Activated CD4-positive, alpha-beta T cell treated with anti-CD3 and anti-CD28 coated beads for 36 hours (primary cell): ENCODE data around the gene VPS8. TPM values are rescaled to one million over a fixed set of nuclear protein-coding genes. Genes with fewer than 3 reads are reported as not detected.

Experiments
- ATAC-seq: fragments of 200-7000 bp; cut with Tn5 transposase; one replicate; pipeline ENCODE4 v1.10.0; 2021; ENCODE audit warnings: mild to moderate bottlenecking, moderate library complexity
- CTCF ChIA-PET: fragments of 350-600 bp; sonication (Branson Sonifier 250); formaldehyde crosslinking; loops from one replicate; lab custom pipeline; 2021; ENCODE audit warnings: antibody characterized with exemption; lab: Charles Lee
- POLR2A ChIA-PET: fragments of 350-600 bp; sonication (Branson Sonifier 250); formaldehyde crosslinking; loops from one replicate; lab custom pipeline; 2021; ENCODE audit warnings: antibody characterized with exemption, inconsistent platforms; lab: Charles Lee
- DNase-seq: peaks from one replicate; pipeline ENCODE4 v3.0.0-alpha.2; 2020
- H3K27ac Mint-ChIP-seq: one replicate; pipeline ENCODE4 v1.8.0; 2021; ENCODE audit warnings: mixed read lengths
- H3K27me3 Mint-ChIP-seq: one replicate; pipeline ENCODE4 v1.8.0; 2021; ENCODE audit warnings: mixed read lengths
- H3K36me3 Mint-ChIP-seq: one replicate; pipeline ENCODE4 v1.8.0; 2021; ENCODE audit warnings: low read depth, mixed read lengths
- H3K4me1 Mint-ChIP-seq: one replicate; pipeline ENCODE4 v1.8.0; 2021; ENCODE audit warnings: mixed read lengths
- H3K4me3 Mint-ChIP-seq: one replicate; pipeline ENCODE4 v1.8.0; 2021; ENCODE audit warnings: mild to moderate bottlenecking, moderate library complexity, mixed read lengths
- H3K9me3 Mint-ChIP-seq: one replicate; pipeline ENCODE4 v1.8.0; 2021; ENCODE audit warnings: low read depth, mixed read lengths
- intact Hi-C, 2 experiments: fragments of 100-400 bp; cut with DNase I in 1 of 2; cut with micrococcal nuclease in 1 of 2; formaldehyde crosslinking; loops; one replicate each; pipeline versions ENCODE4 v1.14.2 to v1.15.1; 2022 to 2024; cut with DNase I, micrococcal nuclease
- total RNA-seq, 2 experiments: library from RNA; stranded (reverse); gene quantifications; one replicate each; pipeline ENCODE4 v1.2.3, GENCODE V29; 2021

VPS8 gene
- total RNA-seq, 2 experiments from 2014 or later: 24.7 to 33.9 TPM

- H3K27me3 Mint-ChIP-seq: no peaks in the 10 kb centered on the region
- DNase-seq (no peak), ATAC-seq (no peak)
- peaks cover 40% of the 10 kb centered on the region for H3K9me3 Mint-ChIP-seq
- no peaks in the 10 kb centered on the region for H3K36me3 Mint-ChIP-seq
- intact Hi-C loops: no loop called here
- H3K27ac Mint-ChIP-seq: no peak overlapping the region
- no peak overlapping the region for H3K4me3 Mint-ChIP-seq
- H3K4me1 Mint-ChIP-seq: no peaks in the 10 kb centered on the region
- POLR2A ChIA-PET: interaction anchor here (0.7 kb wide), 1 partner anchor 22 kb away, joined by 3 read pairs; no protein-coding TSS in a partner anchor
- CTCF ChIA-PET: no interaction called here
These were observed 248.7 kb downstream of the VPS8 start for GRCh38 chr3:185060655-185061054.

GRCh38 chr3:185062191-185062590 is 250.2 kb downstream of the VPS8 start:
- H3K27me3 Mint-ChIP-seq: no peaks in the 10 kb centered on the region
- no peaks in the 10 kb centered on the region for H3K36me3 Mint-ChIP-seq
- H3K4me3 Mint-ChIP-seq: no peak overlapping the region
- ChIA-PET CTCF (interaction anchor here (1.0 kb wide), 1 partner anchor 10 kb away, joined by 4 read pairs; no protein-coding TSS in a partner anchor), POLR2A (interaction anchor here (0.7 kb wide), 1 partner anchor 735 kb away, joined by 7 read pairs; no protein-coding TSS in a partner anchor)
- DNase-seq (no peak), ATAC-seq (no peak)
- H3K4me1 Mint-ChIP-seq: no peaks in the 10 kb centered on the region
- intact Hi-C loops: no loop called here
- no peak overlapping the region for H3K27ac Mint-ChIP-seq
- peaks cover 32% of the 10 kb centered on the region for H3K9me3 Mint-ChIP-seq

- no peak for ATAC-seq
- intact Hi-C loops: no loop called here
- ChIA-PET CTCF (interaction anchor here (0.7 kb wide), 1 partner anchor 686 kb away, joined by 3 read pairs; no protein-coding TSS in a partner anchor), POLR2A (no interaction called here)
- no peak for DNase-seq
- Mint-ChIP-seq H3K27me3 (no peaks in the 10 kb centered on the region), H3K4me3 (no peak overlapping the region), H3K4me1 (no peaks in the 10 kb centered on the region), H3K36me3 (no peaks in the 10 kb centered on the region), H3K27ac (no peak overlapping the region), H3K9me3 (peaks cover 26% of the 10 kb centered on the region)
These were observed 251.5 kb downstream of the VPS8 start for GRCh38 chr3:185063431-185063830.

DNA sequence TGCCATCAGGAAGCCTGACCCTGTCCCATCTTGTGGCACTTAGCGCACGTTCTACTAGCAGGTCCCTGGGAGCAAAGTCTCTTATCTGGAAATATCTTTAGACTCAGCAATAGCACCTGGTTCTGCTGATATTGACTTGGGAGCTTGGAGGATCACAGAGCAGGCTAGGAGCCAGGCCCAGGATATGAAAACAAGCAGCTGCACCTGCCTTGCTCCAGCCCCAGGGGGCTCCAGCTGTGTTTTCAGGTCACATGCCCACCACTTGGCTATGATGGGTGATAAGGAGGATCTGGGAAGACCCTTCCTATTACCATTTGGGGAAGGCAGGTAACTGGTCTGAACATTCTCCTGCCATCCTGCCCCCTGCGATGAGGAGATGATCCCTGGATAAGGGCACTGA is 253.1 kb downstream of the VPS8 start:
- ChIA-PET POLR2A (no interaction called here), CTCF (interaction anchor here (0.9 to 1.6 kb wide), 2 partner anchors 63 to 243 kb away, joined by 3 to 4 read pairs; no protein-coding TSS in a partner anchor)
- intact Hi-C loops: no loop called here

DNA sequence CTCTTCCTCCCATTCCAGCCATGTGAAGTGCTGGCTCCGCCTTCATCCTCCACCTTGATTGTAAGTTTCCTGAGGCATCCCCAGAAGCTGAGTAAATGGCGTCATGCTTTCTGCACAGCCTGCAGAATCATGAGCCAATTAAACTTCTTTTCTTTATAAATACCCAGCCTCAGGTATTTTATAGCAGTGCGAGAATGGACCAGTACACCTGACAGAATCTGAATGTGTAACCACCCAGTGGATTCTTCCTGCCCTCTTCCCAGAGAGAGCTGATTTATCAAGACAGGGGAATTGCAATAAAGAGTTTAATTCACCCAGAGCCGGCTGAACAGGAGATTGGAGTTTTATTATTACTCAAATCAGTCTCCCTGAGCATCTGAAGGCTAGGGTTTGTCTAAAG is 254.3 kb downstream of the VPS8 start:
- no peak overlapping the region for H3K27ac Mint-ChIP-seq
- no peak overlapping the region for H3K4me3 Mint-ChIP-seq
- ChIA-PET CTCF (interaction anchor here (1.6 kb wide), 1 partner anchor 242 kb away, joined by 4 read pairs; no protein-coding TSS in a partner anchor), POLR2A (interaction anchor here (0.7 kb wide), 1 partner anchor 9 kb away, joined by 8 read pairs; no protein-coding TSS in a partner anchor)
- no peaks in the 10 kb centered on the region for H3K4me1 Mint-ChIP-seq
- ATAC-seq (no peak), DNase-seq (no peak)
- intact Hi-C loops: no loop called here
- H3K36me3 Mint-ChIP-seq: no peaks in the 10 kb centered on the region
- peaks cover 8% of the 10 kb centered on the region for H3K9me3 Mint-ChIP-seq
- H3K27me3 Mint-ChIP-seq: no peaks in the 10 kb centered on the region

More for the DNA sequence above, 253.1 kb downstream of the VPS8 start:
- no peak overlapping the region for H3K27ac Mint-ChIP-seq
- H3K27me3 Mint-ChIP-seq: no peaks in the 10 kb centered on the region
- ATAC-seq: no peak
- no peak for DNase-seq
- no peaks in the 10 kb centered on the region for H3K4me1 Mint-ChIP-seq
- peaks cover 15% of the 10 kb centered on the region for H3K9me3 Mint-ChIP-seq
- H3K4me3 Mint-ChIP-seq: no peak overlapping the region
- H3K36me3 Mint-ChIP-seq: no peaks in the 10 kb centered on the region

- Mint-ChIP-seq H3K4me3 (no peak overlapping the region), H3K27me3 (no peaks in the 10 kb centered on the region), H3K36me3 (no peaks in the 10 kb centered on the region), H3K4me1 (no peaks in the 10 kb centered on the region), H3K9me3 (peaks cover 2% of the 10 kb centered on the region), H3K27ac (no peak overlapping the region)
- ATAC-seq: no peak
- POLR2A ChIA-PET: no interaction called here
- CTCF ChIA-PET: no interaction called here
- intact Hi-C loops: no loop called here
- DNase-seq: no peak
These were observed 255.2 kb downstream of the VPS8 start for GRCh38 chr3:185067173-185067572.

- ATAC-seq (no peak), DNase-seq (peak; percentile 7)
- H3K4me1 Mint-ChIP-seq: no peaks in the 10 kb centered on the region
- no peaks in the 10 kb centered on the region for H3K36me3 Mint-ChIP-seq
- H3K4me3 Mint-ChIP-seq: no peak overlapping the region
- no peak overlapping the region for H3K27ac Mint-ChIP-seq
- H3K27me3 Mint-ChIP-seq: no peaks in the 10 kb centered on the region
- POLR2A ChIA-PET: interaction anchor here (0.6 kb wide), 1 partner anchor 110 kb away, joined by 5 read pairs; no protein-coding TSS in a partner anchor
- no peaks in the 10 kb centered on the region for H3K9me3 Mint-ChIP-seq
- CTCF ChIA-PET: interaction anchor here (1.4 kb wide), 1 partner anchor 239 kb away, joined by 3 read pairs; no protein-coding TSS in a partner anchor
- intact Hi-C loops: no loop called here
These were observed 257.4 kb downstream of the VPS8 start for GRCh38 chr3:185069037-185070030.

DNA sequence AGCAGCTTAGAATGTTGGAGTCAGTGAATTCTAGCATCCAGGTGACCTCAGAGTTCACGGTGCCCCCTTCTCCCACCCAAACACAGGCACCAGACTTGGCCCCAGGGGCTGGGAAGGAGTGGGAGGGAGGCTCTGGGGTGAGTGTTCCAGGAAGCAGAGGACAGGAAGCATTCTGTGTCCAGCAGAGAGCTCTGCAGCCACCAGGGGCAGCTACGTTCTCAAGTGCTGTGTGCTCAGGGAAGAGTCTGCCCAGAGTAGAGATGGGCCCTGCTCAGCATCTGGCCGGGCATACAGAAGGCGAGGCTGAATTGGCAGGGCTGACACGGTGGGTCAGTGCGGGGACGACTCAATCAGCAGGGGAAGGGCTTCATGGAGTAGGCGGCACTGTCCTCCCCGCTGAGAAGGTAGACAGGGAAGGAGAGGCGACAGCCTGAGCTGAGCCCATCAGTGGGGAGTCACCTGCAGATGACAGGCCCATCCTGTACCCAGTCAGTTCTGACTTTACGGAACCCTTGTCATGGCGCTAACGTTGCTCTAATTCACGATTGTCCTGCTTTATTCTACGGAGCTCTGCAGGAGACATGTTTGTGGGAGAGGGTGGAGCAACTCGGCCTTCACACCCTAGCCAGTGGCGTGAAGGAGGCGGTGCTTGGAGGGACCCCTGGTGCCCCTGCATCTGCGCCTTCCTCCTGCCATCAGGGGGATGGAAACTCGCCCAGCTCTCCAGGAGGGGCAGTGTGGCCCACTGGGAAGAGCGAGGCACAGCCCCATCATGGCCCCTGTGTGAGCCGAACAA is 258.7 kb downstream of the VPS8 start:
- CTCF ChIA-PET: no interaction called here
- H3K4me3 Mint-ChIP-seq: no peak overlapping the region
- no peaks in the 10 kb centered on the region for H3K9me3 Mint-ChIP-seq
- H3K36me3 Mint-ChIP-seq: no peaks in the 10 kb centered on the region
- no peaks in the 10 kb centered on the region for H3K27me3 Mint-ChIP-seq
- H3K4me1 Mint-ChIP-seq: no peaks in the 10 kb centered on the region
- POLR2A ChIA-PET: no interaction called here
- H3K27ac Mint-ChIP-seq: no peak overlapping the region
- intact Hi-C loops: no loop called here
- ATAC-seq (no peak), DNase-seq (no peak)

DNA sequence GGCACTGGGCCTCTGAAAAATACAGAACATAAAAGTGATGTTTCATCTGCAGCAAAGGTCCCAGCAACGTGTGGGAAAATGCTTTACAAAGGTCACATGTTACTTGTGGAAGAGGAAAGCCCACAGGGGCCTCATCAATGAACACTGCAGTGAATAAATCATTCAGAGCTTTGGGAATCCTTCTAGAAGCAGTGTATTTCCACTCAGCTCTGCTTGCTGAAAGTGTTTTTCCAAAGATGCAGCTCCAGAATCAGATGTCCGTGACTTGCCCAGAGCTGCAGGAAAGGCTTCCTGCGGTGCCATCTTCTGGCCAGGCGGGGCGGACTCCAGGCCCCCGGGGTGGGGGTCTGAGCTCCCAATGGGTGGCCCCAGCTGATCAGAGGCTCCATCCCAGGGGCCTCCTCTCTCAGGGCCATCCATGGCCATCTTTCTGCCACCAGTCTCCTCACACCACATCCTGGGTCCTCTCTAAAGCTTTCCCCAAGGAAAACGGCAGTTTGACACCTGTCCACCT is 259.4 kb downstream of the VPS8 start:
- DNase-seq (no peak), ATAC-seq (no peak)
- intact Hi-C loops: no loop called here
- no peak overlapping the region for H3K27ac Mint-ChIP-seq
- no peaks in the 10 kb centered on the region for H3K4me1 Mint-ChIP-seq
- no peaks in the 10 kb centered on the region for H3K9me3 Mint-ChIP-seq
- H3K27me3 Mint-ChIP-seq: no peaks in the 10 kb centered on the region
- no peak overlapping the region for H3K4me3 Mint-ChIP-seq
- ChIA-PET CTCF (interaction anchor here (0.8 kb wide), 1 partner anchor 79 kb away, joined by 3 read pairs; no protein-coding TSS in a partner anchor), POLR2A (no interaction called here)
- H3K36me3 Mint-ChIP-seq: no peaks in the 10 kb centered on the region

- Mint-ChIP-seq H3K27ac (no peak overlapping the region), H3K36me3 (no peaks in the 10 kb centered on the region), H3K4me1 (no peaks in the 10 kb centered on the region), H3K9me3 (no peaks in the 10 kb centered on the region), H3K4me3 (no peak overlapping the region), H3K27me3 (no peaks in the 10 kb centered on the region)
- ChIA-PET POLR2A (no interaction called here), CTCF (no interaction called here)
- intact Hi-C loops: no loop called here
- DNase-seq (no peak), ATAC-seq (no peak)
These were observed 263.6 kb downstream of the VPS8 start for GRCh38 chr3:185075547-185075946.

DNA sequence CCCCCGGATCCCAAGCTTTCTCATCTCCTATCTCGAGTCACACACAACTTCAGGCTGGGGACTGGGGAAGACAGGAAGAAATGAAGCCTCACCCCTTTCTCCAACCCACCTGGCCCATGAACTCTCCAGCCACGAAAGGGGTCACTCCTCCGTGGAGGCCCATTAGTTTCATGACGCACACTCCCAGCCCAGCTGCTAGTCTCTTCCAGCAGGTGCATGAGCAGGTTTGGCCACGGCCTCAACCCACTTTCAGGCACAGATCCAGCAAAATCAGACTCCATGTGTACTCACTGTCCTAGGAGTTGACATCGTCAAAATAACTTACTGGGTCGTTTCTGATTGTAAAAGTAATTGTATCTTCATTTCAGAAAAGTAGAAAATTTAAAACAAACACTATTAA is 264.3 kb downstream of the VPS8 start:
- intact Hi-C loops: no loop called here
- no peaks in the 10 kb centered on the region for H3K9me3 Mint-ChIP-seq
- no peak overlapping the region for H3K4me3 Mint-ChIP-seq
- no peak for DNase-seq
- H3K4me1 Mint-ChIP-seq: no peaks in the 10 kb centered on the region
- no peak for ATAC-seq
- H3K27me3 Mint-ChIP-seq: no peaks in the 10 kb centered on the region
- H3K27ac Mint-ChIP-seq: no peak overlapping the region
- ChIA-PET CTCF (no interaction called here), POLR2A (no interaction called here)
- H3K36me3 Mint-ChIP-seq: no peaks in the 10 kb centered on the region
